Measurements from ENCODE around the gene CFAP70. TPM values are rescaled to one million over a fixed set of nuclear protein-coding genes. Genes with fewer than 3 reads are reported as not detected.
"Not testable (repeated sequence)": the region's sequence is repeated elsewhere in the genome, so short reads cannot be mapped to it uniquely, and the experiment has no call there.

The CFAP70 gene
- total RNA-seq, 1 experiment from 2014 or later, result 1.2 TPM

DNA sequence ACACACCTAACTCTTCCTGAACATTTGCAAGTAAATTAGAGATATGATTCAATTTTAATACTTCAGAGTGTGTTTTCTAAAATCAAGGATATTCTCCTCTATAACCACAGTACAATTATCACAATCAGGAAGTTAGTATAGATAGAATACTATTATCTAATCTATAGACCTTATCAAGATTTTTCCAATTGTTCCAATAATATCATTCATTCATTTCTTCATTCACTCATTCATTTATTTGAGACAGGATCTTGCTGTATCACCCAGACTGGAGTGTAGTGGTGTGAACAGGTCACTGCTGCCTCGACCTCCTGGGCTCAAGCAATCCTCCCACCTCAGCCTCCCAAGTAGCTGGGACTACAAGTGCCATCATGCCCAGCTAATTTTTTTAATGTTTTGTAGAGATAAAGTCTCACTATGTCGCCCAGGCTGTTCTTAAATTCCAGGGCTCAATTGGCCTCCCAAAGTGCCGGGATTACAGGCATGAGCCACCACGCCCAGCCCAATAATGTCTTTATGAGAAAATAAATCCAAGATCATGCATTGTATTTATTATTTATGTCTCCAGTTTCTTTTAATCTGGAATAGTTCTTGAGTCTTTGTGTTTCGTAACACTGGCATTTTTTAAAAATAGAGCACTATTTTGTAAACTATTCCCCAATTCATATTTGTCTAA is 95.6 kb downstream of the CFAP70 start:
- peaks cover 3% of the 10 kb centered on the region for H3K9me3 Mint-ChIP-seq (ENCODE audit: low read depth, unreplicated experiment)
- peak overlapping the region; percentile 29 for H3K27ac Mint-ChIP-seq (ENCODE audit: unreplicated experiment)
- no peak for TF ChIP-seq CTCF (IDR thresholded peaks at IDR 0.05; ENCODE audit: unreplicated experiment)
- no peak overlapping the region for H3K4me3 Mint-ChIP-seq (ENCODE audit: low read depth, unreplicated experiment)
- peaks cover 7% of the 10 kb centered on the region for H3K36me3 Mint-ChIP-seq (ENCODE audit: insufficient read depth, unreplicated experiment)
- peaks cover 24% of the 10 kb centered on the region for H3K4me1 Mint-ChIP-seq (ENCODE audit: low read depth, unreplicated experiment)
- CTCF ChIA-PET, result no interaction called here
- intact Hi-C loops (cut with micrococcal nuclease; ENCODE audit: unreplicated experiment), result no loop called here
- H3K27me3 Mint-ChIP-seq (ENCODE audit: unreplicated experiment), result no peaks in the 10 kb centered on the region
- DNase-seq, result no peak
- BruUV-seq (replicated peaks), result no TSS peak

DNA sequence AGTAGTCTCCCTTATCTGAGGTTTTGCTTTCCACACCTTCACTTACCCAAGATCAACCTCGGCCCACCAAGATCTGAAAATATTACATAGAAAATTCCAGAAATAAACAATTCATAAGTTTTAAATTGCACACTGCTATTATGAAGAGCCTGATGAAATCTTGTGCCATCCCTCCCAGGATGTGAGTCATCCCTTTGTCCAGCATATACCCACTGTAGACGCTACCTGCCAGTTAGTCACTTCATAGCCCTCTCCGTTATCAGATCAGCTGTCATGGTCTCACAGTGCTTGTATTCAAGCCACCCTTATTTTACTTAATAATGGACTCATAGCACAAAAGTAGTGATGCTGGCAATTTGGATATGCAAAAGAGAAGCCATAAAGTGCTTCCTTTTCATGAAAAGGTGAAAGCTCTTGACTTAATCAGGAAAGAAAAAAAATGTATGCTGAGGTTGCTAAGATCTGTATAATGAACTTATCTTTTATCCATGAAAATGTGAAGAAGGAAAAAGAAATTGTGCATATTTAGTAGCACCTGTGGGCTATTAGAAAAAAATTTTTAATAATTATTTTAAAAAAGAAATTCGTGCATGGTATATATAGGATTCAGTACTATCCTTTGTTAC is 96.4 kb downstream of the CFAP70 start:
- H3K4me3 Mint-ChIP-seq (ENCODE audit: low read depth, unreplicated experiment), result no peak overlapping the region
- no peak for TF ChIP-seq CTCF (IDR thresholded peaks at IDR 0.05; ENCODE audit: unreplicated experiment)
- H3K4me1 Mint-ChIP-seq (ENCODE audit: low read depth, unreplicated experiment), result peaks cover 32% of the 10 kb centered on the region
- CTCF ChIA-PET, result interaction anchor here (1.4 kb wide), 1 partner anchor 9 kb away, joined by 4 read pairs; the partner anchor contains the start of gene MRPS16
- peak overlapping the region; percentile 100 for H3K27ac Mint-ChIP-seq (ENCODE audit: unreplicated experiment)
- H3K36me3 Mint-ChIP-seq (ENCODE audit: insufficient read depth, unreplicated experiment), result peaks cover 7% of the 10 kb centered on the region
- H3K27me3 Mint-ChIP-seq (ENCODE audit: unreplicated experiment), result no peaks in the 10 kb centered on the region
- BruUV-seq (replicated peaks), result no TSS peak
- peaks cover 3% of the 10 kb centered on the region for H3K9me3 Mint-ChIP-seq (ENCODE audit: low read depth, unreplicated experiment)
- intact Hi-C loops (cut with micrococcal nuclease; ENCODE audit: unreplicated experiment), result no loop called here
- peak; percentile 55 for DNase-seq

DNA sequence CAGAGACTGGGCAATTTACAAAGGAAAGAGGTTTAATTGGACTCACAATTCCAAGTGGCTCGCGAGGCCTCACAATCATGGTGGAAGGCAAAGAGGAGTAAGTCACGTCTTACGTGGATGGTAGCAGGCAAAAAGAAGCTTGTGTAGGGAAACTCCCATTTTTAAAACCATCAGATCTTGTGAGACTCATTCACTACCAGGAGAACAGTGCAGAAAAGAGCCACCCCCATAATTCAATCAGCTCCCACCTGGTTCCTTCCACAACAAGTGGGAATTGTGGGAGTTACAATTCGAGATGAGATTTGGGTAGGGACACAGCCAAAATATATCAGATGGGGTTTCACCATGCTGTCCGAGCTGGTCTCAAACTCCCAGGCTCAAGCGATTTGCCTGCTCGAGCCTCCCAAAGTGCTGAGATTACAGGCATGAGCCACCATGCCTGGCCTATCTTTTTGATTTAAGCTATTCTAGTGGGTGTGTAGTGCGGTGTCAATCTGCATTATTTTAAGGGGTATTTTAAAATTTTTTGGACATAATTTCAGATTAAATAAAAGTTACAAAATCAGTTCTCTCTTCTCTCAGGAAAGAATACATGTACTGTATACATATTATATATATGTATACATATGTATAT is 97.2 kb downstream of the CFAP70 start:
- no TSS peak for BruUV-seq (replicated peaks)
- peak overlapping the region; percentile 100 for H3K27ac Mint-ChIP-seq (ENCODE audit: unreplicated experiment)
- TF ChIP-seq CTCF (IDR thresholded peaks at IDR 0.05; ENCODE audit: unreplicated experiment), result no peak
- peaks cover 36% of the 10 kb centered on the region for H3K4me1 Mint-ChIP-seq (ENCODE audit: low read depth, unreplicated experiment)
- no peaks in the 10 kb centered on the region for H3K27me3 Mint-ChIP-seq (ENCODE audit: unreplicated experiment)
- intact Hi-C loops (cut with micrococcal nuclease; ENCODE audit: unreplicated experiment), result no loop called here
- H3K4me3 Mint-ChIP-seq (ENCODE audit: low read depth, unreplicated experiment), result no peak overlapping the region
- DNase-seq, result no peak
- peaks cover 3% of the 10 kb centered on the region for H3K9me3 Mint-ChIP-seq (ENCODE audit: low read depth, unreplicated experiment)
- CTCF ChIA-PET, result interaction anchor here (1.4 kb wide), 1 partner anchor 9 kb away, joined by 4 read pairs; the partner anchor contains the start of gene MRPS16
- H3K36me3 Mint-ChIP-seq (ENCODE audit: insufficient read depth, unreplicated experiment), result peaks cover 7% of the 10 kb centered on the region

DNA sequence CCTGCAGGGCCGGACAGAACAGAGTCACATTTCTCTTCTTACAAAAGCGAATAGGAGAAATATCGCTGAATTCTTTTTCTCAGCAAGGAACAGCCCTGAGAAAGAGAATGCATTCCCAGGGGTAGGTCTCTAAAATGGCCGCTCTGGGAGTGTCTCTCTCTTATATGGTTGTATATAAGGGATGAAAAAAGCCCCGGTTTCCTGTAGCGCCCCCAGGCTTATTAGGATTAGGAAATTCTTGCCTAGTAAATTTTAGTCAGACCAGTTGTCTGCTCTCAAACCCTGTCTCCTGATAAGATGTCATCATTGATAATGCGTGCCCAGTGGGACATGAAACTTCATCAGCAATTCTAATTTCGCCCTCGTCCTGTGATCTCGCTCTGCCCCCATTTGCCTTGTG is 100.1 kb downstream of the CFAP70 start:
- H3K4me3 Mint-ChIP-seq (ENCODE audit: low read depth, unreplicated experiment); BruUV-seq (replicated peaks); CTCF ChIA-PET: not testable (repeated sequence)

More for the DNA sequence above, 100.1 kb downstream of the CFAP70 start:
- H3K4me1 Mint-ChIP-seq (ENCODE audit: low read depth, unreplicated experiment), result peaks cover 28% of the 10 kb centered on the region
- H3K36me3 Mint-ChIP-seq (ENCODE audit: insufficient read depth, unreplicated experiment); intact Hi-C loops (cut with micrococcal nuclease; ENCODE audit: unreplicated experiment); H3K27me3 Mint-ChIP-seq (ENCODE audit: unreplicated experiment); H3K9me3 Mint-ChIP-seq (ENCODE audit: low read depth, unreplicated experiment); DNase-seq; H3K27ac Mint-ChIP-seq (ENCODE audit: unreplicated experiment): not testable (repeated sequence)

Measured in Calu3 (cell line).